ENCODE data around the gene TFB1M.

GRCh38 chr6:155297669-155298068 lies 16.6 kb downstream of the TFB1M start:
- TF ChIP-seq, protein P1, sequence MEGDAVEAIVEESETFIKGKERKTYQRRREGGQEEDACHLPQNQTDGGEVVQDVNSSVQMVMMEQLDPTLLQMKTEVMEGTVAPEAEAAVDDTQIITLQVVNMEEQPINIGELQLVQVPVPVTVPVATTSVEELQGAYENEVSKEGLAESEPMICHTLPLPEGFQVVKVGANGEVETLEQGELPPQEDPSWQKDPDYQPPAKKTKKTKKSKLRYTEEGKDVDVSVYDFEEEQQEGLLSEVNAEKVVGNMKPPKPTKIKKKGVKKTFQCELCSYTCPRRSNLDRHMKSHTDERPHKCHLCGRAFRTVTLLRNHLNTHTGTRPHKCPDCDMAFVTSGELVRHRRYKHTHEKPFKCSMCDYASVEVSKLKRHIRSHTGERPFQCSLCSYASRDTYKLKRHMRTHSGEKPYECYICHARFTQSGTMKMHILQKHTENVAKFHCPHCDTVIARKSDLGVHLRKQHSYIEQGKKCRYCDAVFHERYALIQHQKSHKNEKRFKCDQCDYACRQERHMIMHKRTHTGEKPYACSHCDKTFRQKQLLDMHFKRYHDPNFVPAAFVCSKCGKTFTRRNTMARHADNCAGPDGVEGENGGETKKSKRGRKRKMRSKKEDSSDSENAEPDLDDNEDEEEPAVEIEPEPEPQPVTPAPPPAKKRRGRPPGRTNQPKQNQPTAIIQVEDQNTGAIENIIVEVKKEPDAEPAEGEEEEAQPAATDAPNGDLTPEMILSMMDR (IDR thresholded peaks at IDR 0.05): no peak
- TF ChIP-seq POLR2A (IDR thresholded peaks at IDR 0.05): no peak

Data from vagina (tissue), 2 donors.